ENCODE results near the gene TMEM38B. TPM values are rescaled to one million over a fixed set of nuclear protein-coding genes. Genes with fewer than 3 reads are reported as not detected.

Gene TMEM38B
- total and polyA plus RNA-seq, 2 of the 8 experiments (the other 6 are each of a cell fraction or from before 2014, with no cell fraction given), result 10.6 to 12.4 TPM

DNA sequence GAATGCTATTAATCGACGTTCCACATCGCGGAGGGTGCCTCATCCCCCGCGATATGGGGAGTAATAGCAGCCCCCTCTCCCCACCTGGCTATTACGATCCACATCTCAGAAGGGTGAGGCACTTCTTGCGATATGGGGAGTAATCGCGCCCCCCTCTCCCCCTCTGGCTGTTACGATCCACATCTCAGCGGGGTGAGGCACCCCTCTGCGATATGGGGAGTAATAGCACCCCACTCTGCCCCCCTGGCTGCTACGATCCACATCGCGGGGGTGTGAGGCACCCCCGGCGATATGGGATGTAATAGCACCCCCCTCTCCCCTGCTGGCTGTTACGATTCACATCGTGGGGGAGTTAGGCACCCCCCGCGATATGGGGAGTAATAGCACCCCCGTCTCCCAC is 128.5 kb downstream of the TMEM38B start (continued):
- TF ChIP-seq, protein P1, sequence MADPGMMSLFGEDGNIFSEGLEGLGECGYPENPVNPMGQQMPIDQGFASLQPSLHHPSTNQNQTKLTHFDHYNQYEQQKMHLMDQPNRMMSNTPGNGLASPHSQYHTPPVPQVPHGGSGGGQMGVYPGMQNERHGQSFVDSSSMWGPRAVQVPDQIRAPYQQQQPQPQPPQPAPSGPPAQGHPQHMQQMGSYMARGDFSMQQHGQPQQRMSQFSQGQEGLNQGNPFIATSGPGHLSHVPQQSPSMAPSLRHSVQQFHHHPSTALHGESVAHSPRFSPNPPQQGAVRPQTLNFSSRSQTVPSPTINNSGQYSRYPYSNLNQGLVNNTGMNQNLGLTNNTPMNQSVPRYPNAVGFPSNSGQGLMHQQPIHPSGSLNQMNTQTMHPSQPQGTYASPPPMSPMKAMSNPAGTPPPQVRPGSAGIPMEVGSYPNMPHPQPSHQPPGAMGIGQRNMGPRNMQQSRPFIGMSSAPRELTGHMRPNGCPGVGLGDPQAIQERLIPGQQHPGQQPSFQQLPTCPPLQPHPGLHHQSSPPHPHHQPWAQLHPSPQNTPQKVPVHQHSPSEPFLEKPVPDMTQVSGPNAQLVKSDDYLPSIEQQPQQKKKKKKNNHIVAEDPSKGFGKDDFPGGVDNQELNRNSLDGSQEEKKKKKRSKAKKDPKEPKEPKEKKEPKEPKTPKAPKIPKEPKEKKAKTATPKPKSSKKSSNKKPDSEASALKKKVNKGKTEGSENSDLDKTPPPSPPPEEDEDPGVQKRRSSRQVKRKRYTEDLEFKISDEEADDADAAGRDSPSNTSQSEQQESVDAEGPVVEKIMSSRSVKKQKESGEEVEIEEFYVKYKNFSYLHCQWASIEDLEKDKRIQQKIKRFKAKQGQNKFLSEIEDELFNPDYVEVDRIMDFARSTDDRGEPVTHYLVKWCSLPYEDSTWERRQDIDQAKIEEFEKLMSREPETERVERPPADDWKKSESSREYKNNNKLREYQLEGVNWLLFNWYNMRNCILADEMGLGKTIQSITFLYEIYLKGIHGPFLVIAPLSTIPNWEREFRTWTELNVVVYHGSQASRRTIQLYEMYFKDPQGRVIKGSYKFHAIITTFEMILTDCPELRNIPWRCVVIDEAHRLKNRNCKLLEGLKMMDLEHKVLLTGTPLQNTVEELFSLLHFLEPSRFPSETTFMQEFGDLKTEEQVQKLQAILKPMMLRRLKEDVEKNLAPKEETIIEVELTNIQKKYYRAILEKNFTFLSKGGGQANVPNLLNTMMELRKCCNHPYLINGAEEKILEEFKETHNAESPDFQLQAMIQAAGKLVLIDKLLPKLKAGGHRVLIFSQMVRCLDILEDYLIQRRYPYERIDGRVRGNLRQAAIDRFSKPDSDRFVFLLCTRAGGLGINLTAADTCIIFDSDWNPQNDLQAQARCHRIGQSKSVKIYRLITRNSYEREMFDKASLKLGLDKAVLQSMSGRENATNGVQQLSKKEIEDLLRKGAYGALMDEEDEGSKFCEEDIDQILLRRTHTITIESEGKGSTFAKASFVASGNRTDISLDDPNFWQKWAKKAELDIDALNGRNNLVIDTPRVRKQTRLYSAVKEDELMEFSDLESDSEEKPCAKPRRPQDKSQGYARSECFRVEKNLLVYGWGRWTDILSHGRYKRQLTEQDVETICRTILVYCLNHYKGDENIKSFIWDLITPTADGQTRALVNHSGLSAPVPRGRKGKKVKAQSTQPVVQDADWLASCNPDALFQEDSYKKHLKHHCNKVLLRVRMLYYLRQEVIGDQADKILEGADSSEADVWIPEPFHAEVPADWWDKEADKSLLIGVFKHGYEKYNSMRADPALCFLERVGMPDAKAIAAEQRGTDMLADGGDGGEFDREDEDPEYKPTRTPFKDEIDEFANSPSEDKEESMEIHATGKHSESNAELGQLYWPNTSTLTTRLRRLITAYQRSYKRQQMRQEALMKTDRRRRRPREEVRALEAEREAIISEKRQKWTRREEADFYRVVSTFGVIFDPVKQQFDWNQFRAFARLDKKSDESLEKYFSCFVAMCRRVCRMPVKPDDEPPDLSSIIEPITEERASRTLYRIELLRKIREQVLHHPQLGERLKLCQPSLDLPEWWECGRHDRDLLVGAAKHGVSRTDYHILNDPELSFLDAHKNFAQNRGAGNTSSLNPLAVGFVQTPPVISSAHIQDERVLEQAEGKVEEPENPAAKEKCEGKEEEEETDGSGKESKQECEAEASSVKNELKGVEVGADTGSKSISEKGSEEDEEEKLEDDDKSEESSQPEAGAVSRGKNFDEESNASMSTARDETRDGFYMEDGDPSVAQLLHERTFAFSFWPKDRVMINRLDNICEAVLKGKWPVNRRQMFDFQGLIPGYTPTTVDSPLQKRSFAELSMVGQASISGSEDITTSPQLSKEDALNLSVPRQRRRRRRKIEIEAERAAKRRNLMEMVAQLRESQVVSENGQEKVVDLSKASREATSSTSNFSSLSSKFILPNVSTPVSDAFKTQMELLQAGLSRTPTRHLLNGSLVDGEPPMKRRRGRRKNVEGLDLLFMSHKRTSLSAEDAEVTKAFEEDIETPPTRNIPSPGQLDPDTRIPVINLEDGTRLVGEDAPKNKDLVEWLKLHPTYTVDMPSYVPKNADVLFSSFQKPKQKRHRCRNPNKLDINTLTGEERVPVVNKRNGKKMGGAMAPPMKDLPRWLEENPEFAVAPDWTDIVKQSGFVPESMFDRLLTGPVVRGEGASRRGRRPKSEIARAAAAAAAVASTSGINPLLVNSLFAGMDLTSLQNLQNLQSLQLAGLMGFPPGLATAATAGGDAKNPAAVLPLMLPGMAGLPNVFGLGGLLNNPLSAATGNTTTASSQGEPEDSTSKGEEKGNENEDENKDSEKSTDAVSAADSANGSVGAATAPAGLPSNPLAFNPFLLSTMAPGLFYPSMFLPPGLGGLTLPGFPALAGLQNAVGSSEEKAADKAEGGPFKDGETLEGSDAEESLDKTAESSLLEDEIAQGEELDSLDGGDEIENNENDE (IDR thresholded peaks at IDR 0.05; ENCODE audit: insufficient replicate concordance, low read length), result no peak
- no peak for TF ChIP-seq YY1 (IDR thresholded peaks at IDR 0.05; ENCODE audit: low read depth, low read length)
